ENCODE results near the gene REXO4. TPM values are rescaled to one million over a fixed set of nuclear protein-coding genes. Genes with fewer than 3 reads are reported as not detected.

Gene REXO4
- total and polyA plus RNA-seq, 9 of the 15 experiments (the other 6 are each of a cell fraction or from before 2014, with no cell fraction given): 3.4 to 72.9 (median 31.1) TPM

DNA sequence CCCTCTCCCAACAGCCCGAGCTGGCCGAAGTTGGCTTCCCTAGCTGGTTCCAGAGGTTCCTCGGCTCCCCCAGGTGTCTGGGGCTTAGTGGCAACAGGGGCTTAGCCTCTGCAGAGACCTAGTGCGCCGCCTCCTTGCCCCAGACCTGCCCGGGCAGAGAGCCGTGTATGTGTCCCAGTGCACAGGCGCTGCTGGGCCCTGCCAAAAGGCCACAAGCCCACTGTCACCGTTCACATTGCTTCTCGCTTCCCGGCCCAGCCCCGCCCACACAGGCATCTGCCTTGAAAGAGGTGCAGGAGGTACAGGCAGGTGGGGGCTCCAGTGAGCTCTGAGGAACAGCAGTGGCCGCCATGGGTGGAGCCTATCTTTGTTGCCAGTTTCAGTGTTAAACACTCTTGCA, 39.4 kb upstream of the REXO4 start:
- DNase-seq (ENCODE audit: extremely low read depth in 1 of 4, low spot score in 3 of 4) (peak in 2 of 4 experiments; percentile 54 to 61), FAIRE-seq (no peak), ATAC-seq (no peak)
- POLR2A ChIA-PET: no interaction called here
- peaks cover 15 to 69% of the 10 kb centered on the region in 2 experiments; a peak in 4 of 5 replicates for H3K27me3 ChIP-seq (ENCODE audit: control insufficient read depth in 2 of 2, insufficient read depth in 2 of 2, low read length in 2 of 2)
- peaks cover 11% of the 10 kb centered on the region for H3K9me1 ChIP-seq (ENCODE audit: control insufficient read depth, insufficient read depth, low read length)
- CTCF ChIA-PET (ENCODE audit: low intra/inter-chr PET ratio): no interaction called here
- H3K27ac ChIP-seq (ENCODE audit: extremely low read depth, low read depth, low read length): no peak overlapping the region
- in situ Hi-C loops (cut with MboI) (no loop called here), intact Hi-C loops (cut with micrococcal nuclease) (no loop called here)
- TF ChIP-seq ZFX (CRISPR knock-in tag; IDR thresholded peaks at IDR 0.05) (no peak), RNF2 (IDR thresholded peaks at IDR 0.05) (no peak), ZC3H8 (IDR thresholded peaks at IDR 0.05) (no peak), SMARCA5 (IDR thresholded peaks at IDR 0.05) (no peak), ZC3H11A (IDR thresholded peaks at IDR 0.05; ENCODE audit: low read depth, low read length) (no peak), TCF7 (IDR thresholded peaks at IDR 0.05; ENCODE audit: borderline replicate concordance) (no peak)
- TF ChIP-seq, protein P1, sequence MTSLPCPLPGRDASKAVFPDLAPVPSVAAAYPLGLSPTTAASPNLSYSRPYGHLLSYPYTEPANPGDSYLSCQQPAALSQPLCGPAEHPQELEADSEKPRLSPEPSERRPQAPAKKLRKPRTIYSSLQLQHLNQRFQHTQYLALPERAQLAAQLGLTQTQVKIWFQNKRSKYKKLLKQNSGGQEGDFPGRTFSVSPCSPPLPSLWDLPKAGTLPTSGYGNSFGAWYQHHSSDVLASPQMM (CRISPR knock-in tag; IDR thresholded peaks at IDR 0.05): no peak
- H3K79me2 ChIP-seq (ENCODE audit: control insufficient read depth, insufficient read depth, low read length): no peaks in the 10 kb centered on the region
- H3K4me3 ChIP-seq: no peak overlapping the region
- peaks cover 5 to 39% of the 10 kb centered on the region in 2 experiments; a peak in 3 of 5 replicates for H3K4me1 ChIP-seq (replicated peaks in 1 of 2; ENCODE audit: control insufficient read depth in 2 of 2, insufficient read depth in 2 of 2, low read length in 2 of 2)
- peaks cover 22% of the 10 kb centered on the region for H4K20me1 ChIP-seq (replicated peaks; ENCODE audit: control insufficient read depth, insufficient read depth, low read length)
- no peaks in the 10 kb centered on the region for H3K36me3 ChIP-seq (ENCODE audit: control insufficient read depth, insufficient read depth, low read length)
- WGBS (ENCODE audit: insufficient coverage, low coverage, missing lambda C conversion rate): 2% methylated on average over 4 of the region's 13 CpGs
- no peak overlapping the region for H2AFZ ChIP-seq (ENCODE audit: low read depth, low read length)
- no peaks in the 10 kb centered on the region for H3K9me3 ChIP-seq (replicated peaks; ENCODE audit: control insufficient read depth, insufficient read depth, low read depth, low read length)
- no peak overlapping the region for H3K4me2 ChIP-seq (ENCODE audit: insufficient read depth, low read length)
- BruUV-seq (replicated peaks): no TSS peak
- H3K9ac ChIP-seq (ENCODE audit: insufficient read depth in 1 of 2, low read depth in 2 of 2, low read length in 2 of 2): no peak overlapping the region; a peak in 1 of 4 replicates

DNA sequence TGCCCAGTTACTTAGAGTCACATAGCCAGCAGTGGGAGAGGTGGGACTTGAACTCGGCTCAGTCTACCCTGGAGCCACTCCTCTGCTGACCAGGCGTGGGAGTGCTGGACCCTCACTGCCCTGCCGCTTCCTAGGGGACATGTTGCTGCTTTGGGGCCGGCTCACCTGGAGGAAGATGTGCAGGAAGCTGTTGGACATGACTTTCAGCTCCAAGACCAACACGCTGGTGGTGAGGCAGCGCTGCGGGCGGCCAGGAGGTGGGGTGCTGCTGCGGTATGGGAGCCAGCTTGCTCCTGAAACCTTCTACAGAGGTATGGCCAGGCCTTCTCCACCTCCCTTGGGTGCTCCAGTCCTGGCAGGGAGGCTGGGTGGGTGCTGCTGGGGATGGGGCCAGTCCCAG, 38.6 kb upstream of the REXO4 start:
- FAIRE-seq (peak; percentile 55), DNase-seq (ENCODE audit: extremely low read depth in 1 of 4, low spot score in 3 of 4) (no peak), ATAC-seq (no peak)
- TF ChIP-seq, protein P2, sequence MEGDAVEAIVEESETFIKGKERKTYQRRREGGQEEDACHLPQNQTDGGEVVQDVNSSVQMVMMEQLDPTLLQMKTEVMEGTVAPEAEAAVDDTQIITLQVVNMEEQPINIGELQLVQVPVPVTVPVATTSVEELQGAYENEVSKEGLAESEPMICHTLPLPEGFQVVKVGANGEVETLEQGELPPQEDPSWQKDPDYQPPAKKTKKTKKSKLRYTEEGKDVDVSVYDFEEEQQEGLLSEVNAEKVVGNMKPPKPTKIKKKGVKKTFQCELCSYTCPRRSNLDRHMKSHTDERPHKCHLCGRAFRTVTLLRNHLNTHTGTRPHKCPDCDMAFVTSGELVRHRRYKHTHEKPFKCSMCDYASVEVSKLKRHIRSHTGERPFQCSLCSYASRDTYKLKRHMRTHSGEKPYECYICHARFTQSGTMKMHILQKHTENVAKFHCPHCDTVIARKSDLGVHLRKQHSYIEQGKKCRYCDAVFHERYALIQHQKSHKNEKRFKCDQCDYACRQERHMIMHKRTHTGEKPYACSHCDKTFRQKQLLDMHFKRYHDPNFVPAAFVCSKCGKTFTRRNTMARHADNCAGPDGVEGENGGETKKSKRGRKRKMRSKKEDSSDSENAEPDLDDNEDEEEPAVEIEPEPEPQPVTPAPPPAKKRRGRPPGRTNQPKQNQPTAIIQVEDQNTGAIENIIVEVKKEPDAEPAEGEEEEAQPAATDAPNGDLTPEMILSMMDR (IDR thresholded peaks at IDR 0.05 in 2 of 3, conservative IDR thresholded peaks at IDR 0.05 in 1 of 3; ENCODE audit: insufficient read depth in 2 of 3, low read depth in 1 of 3, low read length in 3 of 3): peak; percentile 34 to 47 (median 35); a peak in 4 of 6 replicates
- no peak for TF ChIP-seq SOX6 (IDR thresholded peaks at IDR 0.05)
- TF ChIP-seq, protein P3, sequence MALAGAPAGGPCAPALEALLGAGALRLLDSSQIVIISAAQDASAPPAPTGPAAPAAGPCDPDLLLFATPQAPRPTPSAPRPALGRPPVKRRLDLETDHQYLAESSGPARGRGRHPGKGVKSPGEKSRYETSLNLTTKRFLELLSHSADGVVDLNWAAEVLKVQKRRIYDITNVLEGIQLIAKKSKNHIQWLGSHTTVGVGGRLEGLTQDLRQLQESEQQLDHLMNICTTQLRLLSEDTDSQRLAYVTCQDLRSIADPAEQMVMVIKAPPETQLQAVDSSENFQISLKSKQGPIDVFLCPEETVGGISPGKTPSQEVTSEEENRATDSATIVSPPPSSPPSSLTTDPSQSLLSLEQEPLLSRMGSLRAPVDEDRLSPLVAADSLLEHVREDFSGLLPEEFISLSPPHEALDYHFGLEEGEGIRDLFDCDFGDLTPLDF (CRISPR knock-in tag; IDR thresholded peaks at IDR 0.05): no peak
- POLR2A ChIA-PET: interaction anchor here (0.6 kb wide), 2 partner anchors 109 to 538 kb away, joined by 3 read pairs; partner anchors contain the start of genes MED22 and RPL7A
- Histone ChIP-seq H3K9me3 (replicated peaks; ENCODE audit: control insufficient read depth, insufficient read depth, low read depth, low read length) (no peaks in the 10 kb centered on the region), H3K27ac (ENCODE audit: extremely low read depth, low read depth, low read length) (no peak overlapping the region), H3K9me1 (ENCODE audit: control insufficient read depth, insufficient read depth, low read length) (peaks cover 11% of the 10 kb centered on the region), H3K4me3 (no peak overlapping the region), H3K79me2 (ENCODE audit: control insufficient read depth, insufficient read depth, low read length) (no peaks in the 10 kb centered on the region), H3K9ac (ENCODE audit: insufficient read depth in 1 of 2, low read depth in 2 of 2, low read length in 2 of 2) (peak overlapping the region in 1 of 2 experiments; percentile 15; a peak in 1 of 4 replicates), H3K4me2 (ENCODE audit: insufficient read depth, low read length) (no peak overlapping the region), H3K4me1 (replicated peaks in 1 of 2; ENCODE audit: control insufficient read depth in 2 of 2, insufficient read depth in 2 of 2, low read length in 2 of 2) (peaks cover 5 to 39% of the 10 kb centered on the region in 2 experiments; a peak in 3 of 5 replicates), H3K36me3 (ENCODE audit: control insufficient read depth, insufficient read depth, low read length) (no peaks in the 10 kb centered on the region), H3K27me3 (ENCODE audit: control insufficient read depth in 2 of 2, insufficient read depth in 2 of 2, low read length in 2 of 2) (peaks cover 15 to 64% of the 10 kb centered on the region in 2 experiments; a peak in 4 of 5 replicates), H4K20me1 (replicated peaks; ENCODE audit: control insufficient read depth, insufficient read depth, low read length) (peaks cover 15% of the 10 kb centered on the region), H2AFZ (ENCODE audit: low read depth, low read length) (no peak overlapping the region)
- intact Hi-C loops (cut with micrococcal nuclease) (no loop called here), in situ Hi-C loops (cut with MboI) (no loop called here)
- BruUV-seq (replicated peaks): no TSS peak
- CTCF ChIA-PET (ENCODE audit: low intra/inter-chr PET ratio): no interaction called here
- WGBS (ENCODE audit: insufficient coverage, low coverage, missing lambda C conversion rate): 5% methylated on average over 9 of the region's 9 CpGs
